T-cell (primary cell): ENCODE data around the gene EXOC1. TPM values are rescaled to one million over a fixed set of nuclear protein-coding genes. Genes with fewer than 3 reads are reported as not detected.

Source experiments
- ATAC-seq, 4 experiments: fragments of 200-7000 bp in 3 of 4; fragments of 150-1000 bp in 1 of 4; cut with Tn5 transposase; replicated peaks in 1 of 4; 1 replicate in 3 of 4; 2 replicates in 1 of 4; pipeline ENCODE4 v1.10.0; 2021; ENCODE audit warnings: moderate library complexity in 3 of 4, mild to moderate bottlenecking in 2 of 4, moderate number of reproducible peaks in 1 of 4
- CTCF ChIA-PET, 2 donors: fragments of 300-600 bp; sonication (Branson Sonifier 250); formaldehyde crosslinking; loops; one replicate each; lab custom pipeline; 2022; ENCODE audit warnings: antibody characterized with exemption in 2 of 2; lab: Charles Lee
- POLR2A ChIA-PET, 2 donors: fragments of 300-600 bp; sonication (Branson Sonifier 250); formaldehyde crosslinking; loops; one replicate each; lab custom pipeline; 2022; ENCODE audit warnings: antibody characterized with exemption in 2 of 2; lab: Charles Lee
- DNase-seq, 35 experiments: peaks; one replicate each; pipeline versions ENCODE4 v3.0.0 to v3.0.0-alpha.2; 2013 to 2023
- H3K27ac ChIP-seq: one replicate; pipeline ENCODE4 v1.5.1; 2013; ENCODE audit warnings: low read length
- H3K27me3 ChIP-seq, 2 experiments: replicated peaks in 1 of 2; 1 replicate in 1 of 2; 2 replicates in 1 of 2; pipeline versions ENCODE4 v1.6.1 to v1.7.0; 2013; ENCODE audit warnings: low read length in 1 of 2, mixed read lengths in 1 of 2; ENCODE audit not compliant: control insufficient read depth in 2 of 2, insufficient read depth in 2 of 2; ENCODE audit errors: extremely low read depth in 1 of 2
- H3K36me3 ChIP-seq, 2 donors: 1 replicate in 1 of 2; 2 replicates in 1 of 2; pipeline versions ENCODE4 v1.6.1 to v1.7.0; 2013; ENCODE audit warnings: low read length in 1 of 2; ENCODE audit not compliant: control insufficient read depth in 2 of 2, insufficient read depth in 1 of 2; ENCODE audit errors: extremely low read depth in 1 of 2
- H3K4me1 ChIP-seq, 2 experiments: 1 replicate in 1 of 2; 2 replicates in 1 of 2; pipeline versions ENCODE4 v1.6.1 to v1.7.0; 2013; ENCODE audit warnings: low read length in 2 of 2, mixed read lengths in 1 of 2; ENCODE audit not compliant: insufficient read depth in 2 of 2, control insufficient read depth in 1 of 2; ENCODE audit errors: extremely low read depth in 1 of 2
- H3K4me3 ChIP-seq, 2 donors: 1 replicate in 1 of 2; 2 replicates in 1 of 2; pipeline versions ENCODE4 v1.5.1 to v1.7.0; 2013; ENCODE audit warnings: mild to moderate bottlenecking in 2 of 2, low read length in 1 of 2, moderate library complexity in 1 of 2; ENCODE audit not compliant: control insufficient read depth in 1 of 2; ENCODE audit errors: extremely low read depth in 1 of 2
- H3K9me3 ChIP-seq: 2 replicates; pipeline ENCODE4 v1.7.0; 2013
- H3K27ac Mint-ChIP-seq, 2 donors: one replicate each; pipeline ENCODE4 v1.8.0; 2020 to 2021; ENCODE audit warnings: mild to moderate bottlenecking in 2 of 2, mixed read lengths in 2 of 2
- H3K27me3 Mint-ChIP-seq, 2 donors: one replicate each; pipeline ENCODE4 v1.8.0; 2021 to 2022; ENCODE audit warnings: mixed read lengths in 2 of 2
- H3K36me3 Mint-ChIP-seq: one replicate; pipeline ENCODE4 v1.8.0; 2021; ENCODE audit warnings: mixed read lengths
- H3K4me1 Mint-ChIP-seq, 3 donors: one replicate each; pipeline ENCODE4 v1.8.0; 2020 to 2022; ENCODE audit warnings: mixed read lengths in 3 of 3, mild to moderate bottlenecking in 1 of 3
- H3K4me3 Mint-ChIP-seq, 3 donors: one replicate each; pipeline ENCODE4 v1.8.0; 2020 to 2022; ENCODE audit warnings: mild to moderate bottlenecking in 3 of 3, mixed read lengths in 3 of 3, moderate library complexity in 3 of 3
- H3K9me3 Mint-ChIP-seq, 3 donors: one replicate each; pipeline ENCODE4 v1.8.0; 2020 to 2022; ENCODE audit warnings: mixed read lengths in 3 of 3
- WGBS: methylation state at CpG from one replicate; pipeline ENCODE4 v1.1.5; 2013; ENCODE audit warnings: missing lambda C conversion rate; ENCODE audit not compliant: insufficient coverage; 5-methylcytosine and 5-hydroxymethylcytosine counted together
- total RNA-seq, 35 experiments: library from RNA in 6 of 35; stranded (reverse) in 6 of 35; fragments of 120-200 nt in 1 of 35; gene quantifications; one replicate each; pipeline versions ENCODE4 v1.2.1 to v1.2.4 and lab custom pipeline; 2013 to 2026

EXOC1 gene
- total RNA-seq, 5 donors from 2014 or later (not counting 1 experiment from before 2014, with no cell fraction given), result 20.8 to 37.0 (median 34.7) TPM

- Histone ChIP-seq H3K4me3 (no peak overlapping the region), H3K36me3 (peaks cover 3 to 39% of the 10 kb centered on the region in 2 donors), H3K4me1 (no peaks in the 10 kb centered on the region), H3K27ac (no peak overlapping the region), H3K27me3 (no peaks in the 10 kb centered on the region), H3K9me3 (no peaks in the 10 kb centered on the region)
- no peak overlapping the region for H3K27ac Mint-ChIP-seq
- peaks cover 10 to 14% (median 11%) of the 10 kb centered on the region in 3 donors for H3K4me1 Mint-ChIP-seq
- DNase-seq (no peak), ATAC-seq (no peak)
- H3K27me3 Mint-ChIP-seq, result no peaks in the 10 kb centered on the region
- H3K4me3 Mint-ChIP-seq, result no peak overlapping the region
- WGBS, result 100% methylated on average over 1 of the region's 2 CpGs
- ChIA-PET POLR2A (no interaction called here), CTCF (no interaction called here)
- H3K36me3 Mint-ChIP-seq, result peaks cover 26% of the 10 kb centered on the region
- no peaks in the 10 kb centered on the region for H3K9me3 Mint-ChIP-seq
Measured at GRCh38 chr4:55884093-55884850, 30.8 kb downstream of the EXOC1 start.

- no peak overlapping the region for H3K4me3 Mint-ChIP-seq
- no peak for DNase-seq
Measured at GRCh38 chr4:55884851-55885219, 31.4 kb downstream of the EXOC1 start.

DNA sequence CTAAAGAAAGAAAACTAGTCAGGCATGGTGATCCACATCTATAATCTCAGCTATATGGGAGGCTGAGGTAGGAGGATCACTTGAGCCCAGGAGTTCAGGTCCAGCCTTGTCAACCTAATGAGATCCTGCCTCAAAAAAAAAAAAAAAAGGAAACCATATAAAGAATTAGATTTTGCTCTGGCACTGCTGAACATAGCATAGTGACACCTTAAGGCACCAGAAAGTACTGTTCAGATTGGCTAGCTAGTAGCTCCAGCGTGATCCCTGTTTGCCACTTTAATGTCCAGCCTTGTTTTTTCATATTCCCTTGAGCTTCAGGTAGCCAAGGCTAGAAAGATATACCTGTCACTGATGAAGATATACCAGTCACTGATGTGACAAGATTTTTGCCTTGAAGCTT is 34.1 kb downstream of the EXOC1 start:
- ATAC-seq (no peak), DNase-seq (no peak)
- peaks cover 0 to 34% of the 10 kb centered on the region in 2 donors for H3K36me3 ChIP-seq
- CTCF ChIA-PET, result interaction anchor here in 1 of 2 donors (0.7 kb wide), 1 partner anchor 59 kb away, joined by 4 read pairs; no protein-coding TSS in a partner anchor
- peaks cover 29 to 38% (median 29%) of the 10 kb centered on the region in 3 donors for H3K4me1 Mint-ChIP-seq
- no peak overlapping the region for H3K4me3 Mint-ChIP-seq
- H3K27ac ChIP-seq, result no peak overlapping the region
- no peaks in the 10 kb centered on the region for H3K9me3 Mint-ChIP-seq
- H3K36me3 Mint-ChIP-seq, result peaks cover 26% of the 10 kb centered on the region
- WGBS, result 80% methylated on average over 1 of the region's 1 CpG
- H3K27me3 ChIP-seq, result no peaks in the 10 kb centered on the region
- H3K4me1 ChIP-seq, result peaks cover 0 to 5% of the 10 kb centered on the region in 2 experiments
- H3K4me3 ChIP-seq, result no peak overlapping the region
- POLR2A ChIA-PET, result interaction anchor here in 1 of 2 donors (0.7 kb wide), 1 partner anchor 120 kb away, joined by 4 read pairs; no protein-coding TSS in a partner anchor
- no peaks in the 10 kb centered on the region for H3K9me3 ChIP-seq
- peak overlapping the region in 1 of 2 donors; percentile 34 for H3K27ac Mint-ChIP-seq
- H3K27me3 Mint-ChIP-seq, result no peaks in the 10 kb centered on the region

More at GRCh38 chr4:55884851-55885219, 31.4 kb downstream of the EXOC1 start:
- no peaks in the 10 kb centered on the region for H3K9me3 Mint-ChIP-seq
- H3K4me1 Mint-ChIP-seq, result peaks cover 10 to 15% (median 11%) of the 10 kb centered on the region in 3 donors
- Histone ChIP-seq H3K36me3 (peaks cover 0 to 41% of the 10 kb centered on the region in 2 donors), H3K9me3 (no peaks in the 10 kb centered on the region), H3K4me3 (no peak overlapping the region), H3K27me3 (no peaks in the 10 kb centered on the region), H3K27ac (no peak overlapping the region), H3K4me1 (no peaks in the 10 kb centered on the region)
- whole genome bisulfite sequencing, result no CpG with 5 or more reads among the region's 1 CpG
- CTCF ChIA-PET, result no interaction called here
- H3K36me3 Mint-ChIP-seq, result peaks cover 26% of the 10 kb centered on the region
- H3K27me3 Mint-ChIP-seq, result no peaks in the 10 kb centered on the region
- no peak for ATAC-seq
- no peak overlapping the region for H3K27ac Mint-ChIP-seq
- POLR2A ChIA-PET, result no interaction called here

DNA sequence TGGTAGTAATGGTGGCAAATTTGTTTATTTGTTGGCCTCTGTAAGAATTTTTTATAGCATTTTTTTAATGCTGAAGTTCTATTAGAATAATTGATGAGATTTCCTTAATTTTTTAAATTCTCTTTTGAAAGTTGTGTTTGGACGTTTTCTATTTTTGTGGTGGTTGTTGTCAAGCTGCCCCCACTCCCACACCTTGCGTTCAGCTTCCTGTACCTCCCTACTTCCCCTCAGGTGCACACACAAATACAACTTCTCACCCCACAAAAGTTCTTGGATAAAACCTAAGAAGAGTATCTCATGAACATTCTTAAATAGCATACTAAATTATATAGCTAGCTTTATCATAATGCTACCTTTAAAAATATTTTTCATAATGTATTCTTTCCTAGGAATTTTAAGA is 38.7 kb downstream of the EXOC1 start:
- peak overlapping the region; percentile 83 to 86 for H3K27ac Mint-ChIP-seq
- POLR2A ChIA-PET, result no interaction called here
- H3K9me3 Mint-ChIP-seq, result no peaks in the 10 kb centered on the region
- no peak for DNase-seq
- Histone ChIP-seq H3K4me3 (no peak overlapping the region), H3K4me1 (peaks cover 0 to 6% of the 10 kb centered on the region in 2 experiments), H3K27me3 (no peaks in the 10 kb centered on the region), H3K27ac (no peak overlapping the region), H3K9me3 (no peaks in the 10 kb centered on the region), H3K36me3 (peaks cover 0 to 44% of the 10 kb centered on the region in 2 donors)
- H3K27me3 Mint-ChIP-seq, result no peaks in the 10 kb centered on the region
- H3K4me1 Mint-ChIP-seq, result peaks cover 29 to 38% (median 29%) of the 10 kb centered on the region in 3 donors
- no peak overlapping the region for H3K4me3 Mint-ChIP-seq
- H3K36me3 Mint-ChIP-seq, result peaks cover 36% of the 10 kb centered on the region
- no CpG with 5 or more reads among the region's 2 CpGs for WGBS
- ATAC-seq, result no peak
- CTCF ChIA-PET, result interaction anchor here in 1 of 2 donors (0.9 to 1.2 kb wide), 3 partner anchors 55 to 944 kb away, joined by 3 to 4 read pairs (median 3); no protein-coding TSS in a partner anchor

DNA sequence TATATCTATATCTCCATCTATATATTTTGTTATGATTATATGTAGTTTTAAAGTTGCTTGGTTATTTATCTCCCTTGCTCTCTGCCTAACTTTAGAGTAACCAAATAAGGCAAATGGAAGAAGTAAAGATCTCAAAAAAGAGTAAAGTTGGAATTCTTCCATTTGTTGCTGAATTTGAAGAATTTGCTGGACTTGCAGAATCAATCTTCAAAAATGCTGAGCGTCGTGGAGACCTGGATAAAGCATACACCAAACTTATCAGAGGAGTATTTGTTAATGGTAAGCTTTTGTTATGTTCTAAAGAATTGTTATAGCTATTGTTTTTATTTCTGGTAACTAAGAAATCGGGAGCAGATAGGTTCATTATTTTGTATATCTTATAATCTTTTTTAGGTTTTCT is 43.2 kb downstream of the EXOC1 start:
- no peak overlapping the region for H3K4me3 Mint-ChIP-seq
- CTCF ChIA-PET, result interaction anchor here in 1 of 2 donors (0.8 kb wide), 1 partner anchor 1082 kb away, joined by 3 read pairs; the partner anchor contains the start of gene POLR2B
- DNase-seq (no peak), ATAC-seq (no peak)
- no peak overlapping the region for H3K27ac ChIP-seq
- no peaks in the 10 kb centered on the region for H3K27me3 Mint-ChIP-seq
- peaks cover 8 to 14% (median 9%) of the 10 kb centered on the region in 3 donors for H3K4me1 Mint-ChIP-seq
- H3K36me3 ChIP-seq, result peaks cover 7 to 39% of the 10 kb centered on the region in 2 donors
- H3K27me3 ChIP-seq, result no peaks in the 10 kb centered on the region
- peak overlapping the region in 1 of 2 donors; percentile 43 for H3K27ac Mint-ChIP-seq
- no CpG with 5 or more reads among the region's 3 CpGs for WGBS
- POLR2A ChIA-PET, result no interaction called here
- H3K36me3 Mint-ChIP-seq, result peaks cover 25% of the 10 kb centered on the region
- H3K4me1 ChIP-seq, result peaks cover 0 to 6% of the 10 kb centered on the region in 2 experiments
- no peak overlapping the region for H3K4me3 ChIP-seq
- H3K9me3 Mint-ChIP-seq, result no peaks in the 10 kb centered on the region
- no peaks in the 10 kb centered on the region for H3K9me3 ChIP-seq

GRCh38 chr4:55902677-55903076 is 49.2 kb downstream of the EXOC1 start:
- Histone ChIP-seq H3K4me1 (no peaks in the 10 kb centered on the region), H3K27me3 (no peaks in the 10 kb centered on the region), H3K4me3 (no peak overlapping the region), H3K27ac (no peak overlapping the region), H3K9me3 (no peaks in the 10 kb centered on the region), H3K36me3 (peaks cover 4 to 16% of the 10 kb centered on the region in 2 donors)
- DNase-seq, result no peak
- 100% methylated on average over 2 of the region's 4 CpGs for WGBS
- Mint-ChIP-seq H3K9me3 (no peaks in the 10 kb centered on the region), H3K36me3 (peaks cover 22% of the 10 kb centered on the region), H3K27ac (peak overlapping the region; percentile 69 to 75), H3K27me3 (no peaks in the 10 kb centered on the region), H3K4me1 (peaks cover 17 to 31% (median 20%) of the 10 kb centered on the region in 3 donors), H3K4me3 (no peak overlapping the region)
- ChIA-PET CTCF (interaction anchor here in 1 of 2 donors (0.6 kb wide), 1 partner anchor 557 kb away, joined by 3 read pairs; no protein-coding TSS in a partner anchor), POLR2A (interaction anchor here in 1 of 2 donors (0.6 kb wide), 1 partner anchor 544 kb away, joined by 3 read pairs; no protein-coding TSS in a partner anchor)
- no peak for ATAC-seq
